ENCODE data around the gene C9orf50. TPM values are rescaled to one million over a fixed set of nuclear protein-coding genes. Genes with fewer than 3 reads are reported as not detected.

C9orf50 gene
- total RNA-seq, 4 donors from 2014 or later = 0.34 TPM; not detected in 3

DNA sequence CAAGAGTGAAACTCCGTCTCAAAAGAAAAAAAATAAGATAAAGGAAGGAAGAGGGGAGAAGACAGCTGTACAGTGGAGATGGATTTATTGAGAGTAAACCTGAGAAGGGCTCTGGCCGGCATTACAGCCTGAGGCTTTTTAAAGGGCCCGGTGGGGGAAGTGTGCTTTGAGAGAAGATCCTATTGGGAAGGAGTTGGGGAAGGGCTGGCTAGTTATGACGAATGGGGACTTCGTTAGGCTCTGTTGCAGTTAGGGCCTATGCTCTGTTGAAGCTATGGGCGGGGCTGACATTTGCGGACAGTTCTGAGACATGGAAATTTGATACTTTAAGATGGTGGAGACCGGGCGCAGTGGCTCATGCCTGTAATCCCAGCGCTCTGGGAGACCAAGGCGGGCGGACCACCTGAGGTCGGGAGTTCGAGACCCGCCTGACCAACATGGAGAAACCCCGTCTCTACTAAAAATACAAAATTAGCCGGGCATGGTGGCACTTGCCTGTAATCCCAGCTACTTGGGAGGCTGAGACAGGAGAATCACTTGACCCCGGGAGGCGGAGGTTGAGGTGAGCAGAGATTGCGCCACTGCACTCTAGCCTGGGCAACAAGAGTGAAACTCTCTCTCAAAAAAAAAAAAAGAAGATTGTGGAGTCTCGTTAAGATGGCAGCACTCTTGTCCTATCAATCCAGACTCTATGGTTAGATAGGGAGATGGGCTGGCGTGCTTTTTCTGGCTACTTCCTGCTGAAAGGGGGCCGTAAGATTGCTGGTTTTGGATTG is 33.2 kb downstream of the C9orf50 start:
- Histone ChIP-seq H3K27me3 (no peaks in the 10 kb centered on the region), H3K9me3 (no peaks in the 10 kb centered on the region), H3K4me3 (no peak overlapping the region), H3K36me3 (no peaks in the 10 kb centered on the region), H3K4me1 (peaks cover 0 to 9% (median 6%) of the 10 kb centered on the region in 4 donors), H3K27ac (replicated peaks in 1 of 4) (no peak overlapping the region)
- no peak for DNase-seq (ENCODE audit: extremely low spot score)
- 87% methylated on average over 23 of the region's 23 CpGs for WGBS
- TF ChIP-seq EP300 (IDR thresholded peaks at IDR 0.05) (no peak), POLR2A (IDR thresholded peaks at IDR 0.05; ENCODE audit: low read depth) (no peak), POLR2AphosphoS5 (IDR thresholded peaks at IDR 0.05) (no peak), CTCF (IDR thresholded peaks at IDR 0.05) (no peak)
- intact Hi-C loops (cut with DNase I) = no loop called here

DNA sequence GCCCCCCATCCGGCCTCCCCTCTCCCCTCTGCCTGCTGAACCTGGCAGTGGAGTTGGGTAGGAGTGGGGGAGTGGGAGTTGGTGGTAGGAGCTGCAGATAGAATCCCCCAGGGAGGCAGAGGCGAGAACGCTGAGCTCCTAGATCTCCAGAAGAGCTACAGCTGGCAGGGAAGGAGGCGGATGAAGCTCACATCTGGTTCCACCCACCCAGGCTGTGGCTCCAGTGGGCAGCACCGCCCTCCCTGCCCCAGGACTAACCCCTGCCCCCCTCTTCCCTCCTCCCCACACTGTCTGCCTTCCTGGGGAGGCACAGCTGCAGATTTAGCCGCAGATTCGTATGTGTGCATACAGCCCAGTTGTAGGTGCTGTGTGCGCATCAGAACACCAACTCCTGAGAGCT is 34.2 kb downstream of the C9orf50 start:
- no peak for DNase-seq (ENCODE audit: extremely low spot score)
- no peak overlapping the region for H3K4me3 ChIP-seq
- H3K27me3 ChIP-seq = no peaks in the 10 kb centered on the region
- intact Hi-C loops (cut with DNase I) = no loop called here
- H3K9me3 ChIP-seq = no peaks in the 10 kb centered on the region
- 55% methylated on average over 5 of the region's 8 CpGs for WGBS
- no peaks in the 10 kb centered on the region for H3K36me3 ChIP-seq
- TF ChIP-seq EP300 (IDR thresholded peaks at IDR 0.05) (no peak), POLR2A (IDR thresholded peaks at IDR 0.05; ENCODE audit: low read depth) (no peak), POLR2AphosphoS5 (IDR thresholded peaks at IDR 0.05) (no peak), CTCF (IDR thresholded peaks at IDR 0.05) (no peak)
- H3K27ac ChIP-seq (replicated peaks in 1 of 4) = no peak overlapping the region
- peaks cover 0 to 9% (median 6%) of the 10 kb centered on the region in 4 donors for H3K4me1 ChIP-seq

DNA sequence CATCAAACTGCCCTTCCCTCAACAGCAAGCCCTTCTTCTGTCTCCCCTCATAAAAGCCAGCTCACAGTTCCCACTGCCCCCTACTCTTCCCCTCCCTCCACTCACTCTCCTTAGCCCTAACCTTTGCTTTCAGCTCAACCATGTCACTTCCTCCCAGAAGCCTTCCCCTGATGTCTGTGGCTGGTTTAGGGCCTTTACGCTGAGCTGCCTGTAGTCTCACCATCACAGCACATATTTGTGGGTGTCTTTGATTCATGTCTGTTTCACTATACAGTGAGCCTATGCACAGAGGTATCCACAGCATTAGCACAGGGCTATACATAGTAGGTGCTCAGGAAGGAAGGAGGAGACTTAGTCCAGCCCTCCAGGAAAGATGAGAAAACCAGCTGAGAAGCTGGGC is 34.7 kb downstream of the C9orf50 start:
- DNase-seq (ENCODE audit: extremely low spot score) = no peak
- no peaks in the 10 kb centered on the region for H3K27me3 ChIP-seq
- peaks cover 0 to 9% (median 6%) of the 10 kb centered on the region in 4 donors for H3K4me1 ChIP-seq
- intact Hi-C loops (cut with DNase I) = no loop called here
- no peaks in the 10 kb centered on the region for H3K9me3 ChIP-seq
- H3K27ac ChIP-seq (replicated peaks in 1 of 4) = no peak overlapping the region
- H3K36me3 ChIP-seq = no peaks in the 10 kb centered on the region
- TF ChIP-seq CTCF (IDR thresholded peaks at IDR 0.05) (no peak), POLR2A (IDR thresholded peaks at IDR 0.05; ENCODE audit: low read depth) (no peak), EP300 (IDR thresholded peaks at IDR 0.05) (no peak), POLR2AphosphoS5 (IDR thresholded peaks at IDR 0.05) (no peak)
- H3K4me3 ChIP-seq = no peak overlapping the region
- WGBS = 80% methylated on average over 1 of the region's 1 CpG

- no peaks in the 10 kb centered on the region for H3K36me3 ChIP-seq
- H3K27me3 ChIP-seq = no peaks in the 10 kb centered on the region
- H3K4me1 ChIP-seq = peaks cover 0 to 9% (median 6%) of the 10 kb centered on the region in 4 donors
- H3K9me3 ChIP-seq = no peaks in the 10 kb centered on the region
- no peak for TF ChIP-seq POLR2AphosphoS5 (IDR thresholded peaks at IDR 0.05)
- TF ChIP-seq CTCF (IDR thresholded peaks at IDR 0.05) = no peak
- no peak for TF ChIP-seq POLR2A (IDR thresholded peaks at IDR 0.05; ENCODE audit: low read depth)
- intact Hi-C loops (cut with DNase I) = no loop called here
- WGBS = 87% methylated on average over 1 of the region's 1 CpG
- DNase-seq (ENCODE audit: extremely low spot score) = no peak
- H3K27ac ChIP-seq (replicated peaks in 1 of 4) = no peak overlapping the region
- no peak overlapping the region for H3K4me3 ChIP-seq
Measured at GRCh38 chr9:129585352-129585751, 35.5 kb downstream of the C9orf50 start.
